ENCODE measurements around the gene MROH7.

The MROH7 gene

DNA sequence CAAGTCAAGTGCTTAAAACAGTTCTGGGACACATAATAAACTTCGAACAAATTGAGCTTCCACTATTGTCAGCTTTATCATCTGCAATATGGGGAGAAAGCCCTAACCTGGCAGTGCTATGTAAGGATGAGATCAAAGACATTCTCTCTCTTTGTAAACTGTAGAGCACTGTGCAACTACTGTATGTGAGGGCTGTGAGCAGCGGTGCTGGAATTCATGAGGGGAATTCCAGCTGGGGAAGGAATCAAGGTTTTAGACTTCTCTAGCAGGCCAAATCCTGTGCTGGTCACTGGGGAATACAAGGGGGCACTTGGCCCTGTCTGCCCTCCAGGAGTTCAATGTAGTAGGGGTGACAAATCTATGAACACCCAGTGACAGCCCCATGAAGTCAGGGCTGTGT lies 27.6 kb upstream of the MROH7 start:
- Histone ChIP-seq H3K27me3 (no peaks in the 10 kb centered on the region), H3K4me3 (ENCODE audit: low read depth, low read length) (no peak overlapping the region), H3K9me3 (no peaks in the 10 kb centered on the region), H3K36me3 (no peaks in the 10 kb centered on the region), H3K4me1 (no peaks in the 10 kb centered on the region)
- TF ChIP-seq, protein P1, sequence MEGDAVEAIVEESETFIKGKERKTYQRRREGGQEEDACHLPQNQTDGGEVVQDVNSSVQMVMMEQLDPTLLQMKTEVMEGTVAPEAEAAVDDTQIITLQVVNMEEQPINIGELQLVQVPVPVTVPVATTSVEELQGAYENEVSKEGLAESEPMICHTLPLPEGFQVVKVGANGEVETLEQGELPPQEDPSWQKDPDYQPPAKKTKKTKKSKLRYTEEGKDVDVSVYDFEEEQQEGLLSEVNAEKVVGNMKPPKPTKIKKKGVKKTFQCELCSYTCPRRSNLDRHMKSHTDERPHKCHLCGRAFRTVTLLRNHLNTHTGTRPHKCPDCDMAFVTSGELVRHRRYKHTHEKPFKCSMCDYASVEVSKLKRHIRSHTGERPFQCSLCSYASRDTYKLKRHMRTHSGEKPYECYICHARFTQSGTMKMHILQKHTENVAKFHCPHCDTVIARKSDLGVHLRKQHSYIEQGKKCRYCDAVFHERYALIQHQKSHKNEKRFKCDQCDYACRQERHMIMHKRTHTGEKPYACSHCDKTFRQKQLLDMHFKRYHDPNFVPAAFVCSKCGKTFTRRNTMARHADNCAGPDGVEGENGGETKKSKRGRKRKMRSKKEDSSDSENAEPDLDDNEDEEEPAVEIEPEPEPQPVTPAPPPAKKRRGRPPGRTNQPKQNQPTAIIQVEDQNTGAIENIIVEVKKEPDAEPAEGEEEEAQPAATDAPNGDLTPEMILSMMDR (IDR thresholded peaks at IDR 0.05; ENCODE audit: low read depth, low read length), result no peak
- DNase-seq, result no peak

DNA sequence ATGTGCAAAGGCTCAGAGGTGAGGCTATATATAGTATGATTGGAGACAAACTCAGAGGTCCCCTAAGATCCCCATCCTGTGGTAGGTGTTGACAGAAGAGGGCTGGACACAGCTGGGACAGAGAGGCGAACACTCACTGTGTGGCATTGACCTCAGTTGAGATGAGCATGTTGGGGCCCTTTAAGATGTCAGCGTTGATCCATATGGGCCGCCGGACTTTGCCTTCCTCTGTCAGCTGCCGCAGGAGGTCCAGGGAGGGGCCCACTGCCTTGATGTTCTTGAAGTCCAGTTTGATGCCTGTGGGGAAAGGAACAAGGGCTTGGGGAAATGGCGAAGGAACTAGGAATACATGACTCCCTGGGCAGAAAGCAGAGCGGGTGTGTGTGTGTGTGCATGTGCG lies 27.0 kb upstream of the MROH7 start:
- H3K9me3 ChIP-seq, result no peaks in the 10 kb centered on the region
- H3K4me3 ChIP-seq (ENCODE audit: low read depth, low read length), result no peak overlapping the region
- H3K27me3 ChIP-seq, result no peaks in the 10 kb centered on the region
- no peaks in the 10 kb centered on the region for H3K36me3 ChIP-seq
- TF ChIP-seq, protein P1 (IDR thresholded peaks at IDR 0.05; ENCODE audit: low read depth, low read length), result no peak
- no peak for DNase-seq
- H3K4me1 ChIP-seq, result no peaks in the 10 kb centered on the region

DNA sequence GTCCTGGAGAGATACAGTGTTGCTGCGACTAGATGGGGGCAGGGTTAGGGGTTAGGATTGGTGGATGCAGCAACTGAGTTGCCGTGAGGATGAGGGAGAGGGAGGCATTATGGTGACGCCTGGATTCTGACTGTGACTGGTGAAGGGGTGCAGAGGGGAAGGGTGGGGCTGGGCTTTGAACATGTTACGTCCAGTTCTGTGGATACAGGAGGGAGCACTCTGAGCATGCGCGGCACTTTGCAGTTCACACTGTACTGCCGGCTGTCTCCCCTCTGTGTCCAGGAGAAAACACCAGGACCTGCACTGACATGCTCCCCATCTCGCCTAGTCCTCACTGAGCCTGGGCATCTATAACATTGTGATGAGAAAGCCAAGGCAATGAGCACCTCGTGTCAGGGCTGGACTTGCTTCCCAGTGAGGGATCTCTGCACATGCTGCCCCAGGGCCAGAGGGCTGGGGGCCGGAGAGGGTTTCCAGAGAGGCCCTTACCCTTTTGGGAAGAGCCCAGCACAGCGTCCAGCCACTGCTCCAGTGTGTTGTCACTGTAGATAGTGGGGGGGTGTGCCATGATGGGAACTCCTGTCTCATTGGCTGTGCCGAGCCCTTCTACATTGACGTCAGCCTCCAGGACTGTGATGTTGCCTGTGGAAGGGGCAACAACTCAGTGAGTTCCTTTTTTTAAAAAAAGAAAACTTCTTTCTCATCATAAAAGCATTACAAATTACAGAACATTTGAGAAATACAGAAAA lies 25.9 kb upstream of the MROH7 start:
- H3K36me3 ChIP-seq, result no peaks in the 10 kb centered on the region
- no peaks in the 10 kb centered on the region for H3K9me3 ChIP-seq
- H3K4me3 ChIP-seq (ENCODE audit: low read depth, low read length), result no peak overlapping the region
- H3K4me1 ChIP-seq, result no peaks in the 10 kb centered on the region
- DNase-seq, result no peak
- no peaks in the 10 kb centered on the region for H3K27me3 ChIP-seq
- TF ChIP-seq, protein P1 (IDR thresholded peaks at IDR 0.05; ENCODE audit: low read depth, low read length), result no peak

DNA sequence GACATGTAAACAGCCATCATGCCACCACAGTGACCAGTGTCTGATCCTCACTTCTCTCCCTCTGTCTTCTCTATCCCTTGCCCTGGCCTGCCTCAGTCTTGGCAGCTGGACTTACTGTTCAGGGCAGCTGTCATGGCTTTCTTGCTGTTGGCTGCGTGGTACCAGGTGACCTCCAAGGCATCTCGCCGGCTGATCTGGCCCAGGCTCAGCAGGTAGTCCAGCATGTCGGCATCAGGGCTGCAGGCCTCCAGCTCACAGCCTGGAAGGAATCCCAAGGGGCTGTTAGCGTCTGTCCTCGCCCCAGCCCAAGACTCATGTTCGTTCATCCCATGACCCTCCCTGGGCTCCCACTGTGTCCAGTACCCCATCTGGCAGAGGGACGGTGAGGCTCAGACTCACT lies 21.8 kb upstream of the MROH7 start:
- Histone ChIP-seq H3K27me3 (no peaks in the 10 kb centered on the region), H3K4me1 (no peaks in the 10 kb centered on the region), H3K36me3 (no peaks in the 10 kb centered on the region), H3K4me3 (ENCODE audit: low read depth, low read length) (no peak overlapping the region), H3K9me3 (no peaks in the 10 kb centered on the region)
- TF ChIP-seq, protein P1 (IDR thresholded peaks at IDR 0.05; ENCODE audit: low read depth, low read length), result no peak
- DNase-seq, result no peak

DNA sequence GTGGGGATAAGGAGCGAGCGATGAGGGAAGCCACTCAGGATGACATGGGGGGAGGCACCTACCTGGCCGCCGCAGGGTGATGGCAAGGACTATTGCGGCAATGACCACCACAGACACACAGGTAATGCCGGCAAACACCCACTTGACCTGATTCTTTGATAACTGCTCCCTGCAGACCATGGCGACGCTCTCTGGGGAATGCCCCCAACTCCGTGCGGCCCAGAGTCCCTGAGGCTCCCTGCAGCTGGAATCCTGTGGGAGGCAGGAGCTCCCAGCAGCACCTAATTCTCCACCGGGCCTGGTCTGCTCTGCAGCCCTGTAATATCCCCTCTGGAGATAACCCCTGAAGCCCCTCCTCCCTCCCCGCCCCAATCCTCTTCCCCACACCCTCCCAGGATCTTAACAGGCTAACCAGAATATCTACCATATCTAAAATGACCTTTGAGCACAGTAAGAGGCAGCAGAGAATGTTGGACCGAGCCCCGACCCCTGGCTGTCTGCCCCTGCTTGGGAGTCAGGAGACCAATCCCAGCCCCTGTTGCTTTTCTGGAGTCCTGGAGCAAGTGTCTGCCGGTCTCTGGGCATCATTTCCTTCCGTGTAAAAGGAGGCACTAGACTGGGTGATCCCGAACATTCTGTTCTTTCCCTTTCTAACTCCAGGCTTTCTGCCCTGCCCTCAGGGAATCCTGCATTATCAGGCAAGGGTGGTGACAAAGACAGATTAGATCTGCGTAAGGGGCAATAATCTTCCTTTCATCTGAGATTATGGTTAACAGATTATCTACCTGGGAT lies 18.2 kb upstream of the MROH7 start, which contains the start of gene FAM151A:
Gene FAM151A (minus strand): TSS at position 310 of the 792 bp plus-strand sequence. CDS start 130 bp downstream, at position 180.
- Histone ChIP-seq H3K27me3 (no peaks in the 10 kb centered on the region), H3K4me3 (ENCODE audit: low read depth, low read length) (no peak within 1 kb of the TSS), H3K9me3 (no peaks in the 10 kb centered on the region), H3K36me3 (no peaks in the 10 kb centered on the region), H3K4me1 (no peaks in the 10 kb centered on the region)
- no peak for DNase-seq
- TF ChIP-seq, protein P1 (IDR thresholded peaks at IDR 0.05; ENCODE audit: low read depth, low read length), result no peak

Measured in BE2C (cell line).